Upper lobe of right lung (tissue), 1 donor: ENCODE results near the gene SNX2. TPM values are rescaled to one million over a fixed set of nuclear protein-coding genes. Genes with fewer than 3 reads are reported as not detected.
A peak's percentile ranks its signal among the peaks of the same experiment; 100 is the strongest.

ENCODE experiments used
- ATAC-seq: fragments of 200-7000 bp; cut with Tn5 transposase; one replicate; pipeline ENCODE4 v1.9.1; 2020; ENCODE audit warnings: mild to moderate bottlenecking, moderate library complexity
- DNase-seq: peaks from one replicate; pipeline ENCODE4 v3.0.0-alpha.2; 2020
- H3K27ac ChIP-seq: fragments of 200-600 bp; one replicate; pipeline ENCODE4 v1.8.0; 2022
- H3K27me3 ChIP-seq: fragments of 200-600 bp; one replicate; pipeline ENCODE4 v1.8.0; 2022; ENCODE audit warnings: mild to moderate bottlenecking
- H3K36me3 ChIP-seq: fragments of 200-600 bp; one replicate; pipeline ENCODE4 v1.8.0; 2022
- H3K4me1 ChIP-seq: fragments of 200-600 bp; one replicate; pipeline ENCODE4 v1.8.0; 2022
- H3K4me3 ChIP-seq: fragments of 200-600 bp; one replicate; pipeline ENCODE4 v1.8.0; 2022; ENCODE audit warnings: mild to moderate bottlenecking
- H3K9me3 ChIP-seq: fragments of 200-600 bp; one replicate; pipeline ENCODE4 v1.8.0; 2022
- intact Hi-C: fragments of 100-400 bp; cut with DNase I; formaldehyde crosslinking; loops from one replicate; pipeline ENCODE4 v1.11.0; 2022
- total RNA-seq: library from RNA; stranded (reverse); fragmentation: NEBNext Ultra II Directional; extraction: Animal tissue kit (Norgen Biotek cat#: 25700); gene quantifications from one replicate; pipeline ENCODE4 v1.2.1, GENCODE V29; 2021
- TF ChIP-seq, protein P1 (sequence below): fragments of 200-600 bp; IDR thresholded peaks from one replicate; pipeline ENCODE4 v1.8.0; 2022; ENCODE audit warnings: antibody characterized with exemption
- donor health status: DM: no; HTN: yes; CAD: no; lungs with severe emphysema.

The SNX2 gene
- total RNA-seq, 1 donor from 2014 or later = 102 TPM

DNA sequence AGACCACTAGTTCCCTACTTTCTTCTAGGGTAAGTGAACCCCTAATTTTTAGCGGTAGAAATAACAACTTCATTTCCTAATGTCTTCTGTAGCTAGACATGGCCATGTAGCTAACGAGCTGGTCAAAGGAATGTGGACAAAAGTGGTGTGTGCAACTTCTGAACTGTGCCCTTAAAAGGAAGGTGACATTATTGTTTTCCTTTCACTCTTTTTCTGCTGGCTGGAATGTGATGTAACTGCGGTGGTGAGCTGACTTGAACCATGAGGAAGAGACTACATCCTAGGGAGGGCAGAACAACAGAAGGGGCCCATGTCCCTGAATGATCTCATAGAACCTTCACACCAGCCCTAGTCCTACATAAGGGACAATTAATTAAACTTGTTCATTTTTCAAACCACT is 1.3 kb upstream of the SNX2 start:
- intact Hi-C loops = no loop called here
- Histone ChIP-seq H3K27ac (no peak overlapping the region), H3K4me1 (peaks cover 16% of the 10 kb centered on the region), H3K9me3 (no peaks in the 10 kb centered on the region), H3K4me3 (no peak overlapping the region), H3K36me3 (no peaks in the 10 kb centered on the region), H3K27me3 (no peaks in the 10 kb centered on the region)
- DNase-seq (no peak), ATAC-seq (peak; percentile 2)
- TF ChIP-seq, protein P1, sequence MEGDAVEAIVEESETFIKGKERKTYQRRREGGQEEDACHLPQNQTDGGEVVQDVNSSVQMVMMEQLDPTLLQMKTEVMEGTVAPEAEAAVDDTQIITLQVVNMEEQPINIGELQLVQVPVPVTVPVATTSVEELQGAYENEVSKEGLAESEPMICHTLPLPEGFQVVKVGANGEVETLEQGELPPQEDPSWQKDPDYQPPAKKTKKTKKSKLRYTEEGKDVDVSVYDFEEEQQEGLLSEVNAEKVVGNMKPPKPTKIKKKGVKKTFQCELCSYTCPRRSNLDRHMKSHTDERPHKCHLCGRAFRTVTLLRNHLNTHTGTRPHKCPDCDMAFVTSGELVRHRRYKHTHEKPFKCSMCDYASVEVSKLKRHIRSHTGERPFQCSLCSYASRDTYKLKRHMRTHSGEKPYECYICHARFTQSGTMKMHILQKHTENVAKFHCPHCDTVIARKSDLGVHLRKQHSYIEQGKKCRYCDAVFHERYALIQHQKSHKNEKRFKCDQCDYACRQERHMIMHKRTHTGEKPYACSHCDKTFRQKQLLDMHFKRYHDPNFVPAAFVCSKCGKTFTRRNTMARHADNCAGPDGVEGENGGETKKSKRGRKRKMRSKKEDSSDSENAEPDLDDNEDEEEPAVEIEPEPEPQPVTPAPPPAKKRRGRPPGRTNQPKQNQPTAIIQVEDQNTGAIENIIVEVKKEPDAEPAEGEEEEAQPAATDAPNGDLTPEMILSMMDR = no peak

DNA sequence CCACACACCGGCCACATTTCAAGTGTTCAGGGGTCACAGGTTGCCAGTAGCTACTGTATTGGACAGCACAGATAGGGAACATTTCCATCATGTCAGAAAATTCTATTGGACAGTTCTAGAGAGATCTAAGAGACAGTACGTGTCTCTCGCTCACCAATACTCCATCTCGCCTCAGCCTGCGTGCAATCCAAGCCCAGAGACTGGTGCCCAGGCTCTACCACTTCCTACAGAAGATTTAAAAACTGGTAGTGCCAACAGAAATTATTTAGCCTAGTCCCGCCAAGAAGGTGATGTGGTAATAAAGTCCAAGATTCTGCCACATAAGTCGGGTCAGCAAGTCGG is 390 bp upstream of the SNX2 start:
- intact Hi-C loops = no loop called here
- H3K4me1 ChIP-seq = peaks cover 19% of the 10 kb centered on the region
- ATAC-seq = no peak
- no peak for DNase-seq
- TF ChIP-seq, protein P1 = no peak
- H3K27me3 ChIP-seq = no peaks in the 10 kb centered on the region
- H3K27ac ChIP-seq = peak overlapping the region; percentile 65
- no peaks in the 10 kb centered on the region for H3K9me3 ChIP-seq
- no peaks in the 10 kb centered on the region for H3K36me3 ChIP-seq
- H3K4me3 ChIP-seq = peak overlapping the region; percentile 70

DNA sequence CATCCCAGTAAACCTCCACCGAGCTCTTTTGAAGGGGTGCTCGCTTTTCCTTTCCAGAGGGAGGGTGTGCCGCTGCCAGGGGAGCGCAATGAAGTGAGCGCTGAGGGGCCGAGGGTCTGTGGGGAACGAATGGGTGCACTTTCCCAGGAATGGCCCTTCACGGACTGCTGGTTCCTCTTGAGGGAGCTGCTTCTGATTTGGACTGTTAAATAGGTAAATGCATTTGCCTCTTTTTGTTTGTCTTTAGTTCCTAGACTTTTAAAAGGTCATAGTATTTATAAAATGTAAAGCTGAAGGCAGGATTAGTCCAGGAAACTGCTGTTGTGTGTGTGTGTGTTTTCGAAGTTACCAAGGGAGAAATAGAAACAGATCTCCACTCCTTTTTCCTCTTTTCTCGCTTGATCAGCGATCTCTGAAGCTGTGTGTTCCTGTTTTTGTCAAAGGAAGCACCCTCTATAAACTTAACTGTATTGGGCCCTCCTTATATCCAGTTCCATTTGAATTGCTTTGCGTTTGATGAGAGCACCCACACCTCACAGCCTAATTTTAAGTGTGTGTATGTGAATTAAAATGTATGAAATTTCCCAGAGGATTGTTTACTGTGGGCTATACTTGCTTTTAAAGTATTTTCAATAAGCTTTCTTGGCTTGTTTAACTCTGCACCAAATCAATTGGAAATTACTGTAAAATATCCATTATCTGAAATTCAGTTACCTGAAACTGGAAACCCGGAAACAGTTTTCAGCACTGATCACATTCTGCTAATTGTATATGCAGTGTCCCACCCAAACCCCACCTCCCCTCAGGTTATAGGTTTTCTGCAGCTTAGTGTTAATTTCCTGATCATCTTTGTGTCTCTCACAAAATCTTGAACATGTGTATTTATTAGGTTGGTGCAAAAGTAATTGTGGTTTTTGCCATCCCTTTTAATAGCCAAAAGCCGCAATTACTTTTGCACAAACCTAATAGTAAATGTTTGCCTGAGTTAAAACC is 966 bp downstream of the SNX2 start:
- Histone ChIP-seq H3K27me3 (no peaks in the 10 kb centered on the region), H3K9me3 (no peaks in the 10 kb centered on the region), H3K27ac (peak overlapping the region; percentile 83), H3K36me3 (no peaks in the 10 kb centered on the region), H3K4me1 (peaks cover 24% of the 10 kb centered on the region), H3K4me3 (peak overlapping the region; percentile 70)
- TF ChIP-seq, protein P1 = no peak
- intact Hi-C loops = no loop called here
- ATAC-seq (peak; percentile 13), DNase-seq (no peak)

GRCh38 chr5:122778157-122778556 is 3.3 kb downstream of the SNX2 start:
- Histone ChIP-seq H3K36me3 (no peaks in the 10 kb centered on the region), H3K27ac (no peak overlapping the region), H3K4me3 (peak overlapping the region; percentile 70), H3K27me3 (no peaks in the 10 kb centered on the region), H3K9me3 (no peaks in the 10 kb centered on the region), H3K4me1 (peaks cover 24% of the 10 kb centered on the region)
- TF ChIP-seq, protein P1 = no peak
- DNase-seq (no peak), ATAC-seq (no peak)
- intact Hi-C loops = no loop called here

DNA sequence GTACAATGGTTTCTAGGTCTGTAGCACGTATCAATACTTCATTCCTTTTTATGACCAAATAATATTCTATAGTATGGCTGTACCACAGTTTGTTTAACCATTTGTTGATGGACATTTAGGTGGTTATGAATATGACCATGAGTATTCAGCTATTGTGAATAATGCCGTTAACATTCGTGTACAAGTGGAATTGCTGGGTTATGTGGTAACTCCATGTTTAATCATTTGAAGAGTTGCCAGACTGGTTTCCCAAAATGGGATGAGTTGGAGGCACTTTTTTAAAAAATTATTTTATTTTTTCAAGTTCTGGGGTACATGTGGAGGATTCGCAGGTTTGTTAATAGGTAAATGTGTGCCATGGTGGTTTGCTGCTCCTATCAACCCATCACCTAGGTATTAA is 4.6 kb downstream of the SNX2 start:
- intact Hi-C loops = no loop called here
- Histone ChIP-seq H3K9me3 (no peaks in the 10 kb centered on the region), H3K4me3 (no peak overlapping the region), H3K36me3 (no peaks in the 10 kb centered on the region), H3K4me1 (peaks cover 24% of the 10 kb centered on the region), H3K27ac (no peak overlapping the region), H3K27me3 (no peaks in the 10 kb centered on the region)
- TF ChIP-seq, protein P1 = no peak
- ATAC-seq = no peak
- DNase-seq = no peak
